GM18508 (cell line): ENCODE measurements around the gene FBXW8.
A peak's percentile ranks its signal among the peaks of the same experiment; 100 is the strongest.

Experiments used
- ATAC-seq: cut with Tn5 transposase; IDR thresholded peaks from one replicate; pipeline ENCODE4 v1.9.1; 2021; ENCODE audit warnings: moderate number of reproducible peaks; ENCODE audit not compliant: insufficient read depth, unreplicated experiment

The FBXW8 gene

GRCh38 chr12:116922194-116922897 is 11.6 kb downstream of the FBXW8 start:
- peak; percentile 39 for ATAC-seq

GRCh38 chr12:116924558-116925453 is 14.1 kb downstream of the FBXW8 start:
- peak; percentile 59 for ATAC-seq

- ATAC-seq: no peak
Observed at GRCh38 chr12:116926283-116927243, 15.8 kb downstream of the FBXW8 start.

GRCh38 chr12:116927244-116927940 is 16.6 kb downstream of the FBXW8 start:
- ATAC-seq: no peak

- ATAC-seq: no peak
Observed at GRCh38 chr12:116928504-116928903, 17.8 kb downstream of the FBXW8 start.

GRCh38 chr12:116929885-116930284 is 19.1 kb downstream of the FBXW8 start:
- no peak for ATAC-seq

GRCh38 chr12:116931665-116932064 is 20.9 kb downstream of the FBXW8 start:
- no peak for ATAC-seq

- no peak for ATAC-seq
Observed at GRCh38 chr12:116933091-116933490, 22.3 kb downstream of the FBXW8 start.

GRCh38 chr12:116933512-116934246 is 22.9 kb downstream of the FBXW8 start:
- no peak for ATAC-seq

GRCh38 chr12:116934908-116935705 is 24.4 kb downstream of the FBXW8 start:
- ATAC-seq: no peak

GRCh38 chr12:116937640-116938039 is 26.9 kb downstream of the FBXW8 start:
- ATAC-seq: no peak

- ATAC-seq: no peak
Observed at GRCh38 chr12:116939734-116940133, 29.0 kb downstream of the FBXW8 start.

GRCh38 chr12:116941188-116941587 is 30.4 kb downstream of the FBXW8 start:
- ATAC-seq: no peak

- ATAC-seq: no peak
Observed at GRCh38 chr12:116943419-116944372, 32.9 kb downstream of the FBXW8 start.

GRCh38 chr12:116945886-116946550 is 35.3 kb downstream of the FBXW8 start:
- ATAC-seq: no peak

- ATAC-seq: no peak
Observed at GRCh38 chr12:116948298-116948697, 37.5 kb downstream of the FBXW8 start.
